Measurements from ENCODE around the gene LRRC8A.

LRRC8A gene

DNA sequence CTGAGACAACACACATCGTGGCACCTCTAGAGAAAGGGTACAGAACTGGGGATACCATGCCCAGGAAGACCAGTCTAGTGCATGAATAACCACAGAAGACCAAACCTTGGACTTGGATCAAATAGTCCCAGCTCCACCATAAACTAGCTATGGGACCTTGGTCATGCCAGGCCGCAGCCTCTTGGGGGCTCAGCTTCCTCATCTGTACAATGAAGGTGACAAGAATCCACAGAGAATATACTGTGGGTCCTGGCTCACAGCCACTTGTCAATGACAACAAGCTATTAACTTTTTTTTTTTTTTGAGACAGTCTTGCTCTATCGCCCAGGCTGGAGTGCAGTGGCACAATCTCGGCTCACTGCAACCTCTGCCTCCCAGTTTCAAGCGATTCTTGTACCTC is 4.1 kb upstream of the LRRC8A start:
- H3K27me3 ChIP-seq (ENCODE audit: control insufficient read depth, insufficient read depth, low read length), result no peaks in the 10 kb centered on the region
- no peak overlapping the region for H3K4me2 ChIP-seq (ENCODE audit: low read length)
- peaks cover 17% of the 10 kb centered on the region for H3K4me1 ChIP-seq (ENCODE audit: control insufficient read depth, insufficient read depth, low read length)
- no peak overlapping the region for H3K4me3 ChIP-seq (ENCODE audit: low read length)
- H3K36me3 ChIP-seq (ENCODE audit: insufficient read depth, low read length), result no peaks in the 10 kb centered on the region
- H3K9ac ChIP-seq (ENCODE audit: low read depth, low read length), result no peak overlapping the region
- H3K9me3 ChIP-seq (replicated peaks; ENCODE audit: low read length), result no peaks in the 10 kb centered on the region

DNA sequence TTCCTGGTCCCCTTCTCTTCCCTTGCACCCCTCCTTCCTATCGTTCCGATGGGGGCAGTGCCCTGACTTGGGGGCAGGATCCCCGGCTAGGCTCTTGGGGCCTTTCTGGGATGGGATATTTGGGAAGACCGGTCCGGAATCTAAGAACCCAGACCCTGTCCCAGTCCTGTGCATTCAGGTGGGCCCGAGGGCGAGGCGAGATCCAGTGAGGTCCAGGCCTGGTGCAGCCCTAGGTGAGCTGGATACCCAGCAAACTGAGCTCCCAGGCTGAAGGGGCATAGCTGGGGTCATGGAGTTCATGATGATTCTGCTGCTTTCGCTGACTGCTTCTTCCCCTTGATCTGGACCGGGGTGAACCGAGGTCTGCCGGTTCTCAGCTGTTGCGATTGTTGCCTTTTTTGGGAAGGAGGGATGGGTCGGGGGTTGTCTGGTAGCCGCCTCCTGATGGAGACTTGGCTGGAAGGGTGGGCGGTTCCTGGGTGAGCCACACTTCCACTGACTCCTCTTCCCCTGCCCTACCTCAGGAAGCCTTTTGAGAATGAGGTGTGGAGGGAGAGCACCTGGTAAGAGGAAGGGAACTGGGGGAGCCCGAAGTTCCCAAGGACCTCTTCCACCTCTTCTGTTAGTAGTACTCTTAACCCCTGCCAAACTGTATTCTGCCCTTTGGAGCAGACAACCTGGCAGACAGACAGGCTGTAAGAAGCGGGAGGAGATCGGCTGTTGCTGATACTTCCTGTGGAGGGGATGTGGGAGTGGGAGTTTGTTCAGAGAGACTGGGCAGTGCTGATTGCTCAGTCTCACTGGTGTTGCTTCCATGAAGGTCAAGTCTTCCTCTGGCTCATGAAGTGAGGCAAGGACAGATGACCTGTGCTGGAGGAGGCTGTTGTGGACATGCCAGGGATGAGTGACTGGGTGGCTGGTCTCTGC is 1.0 kb downstream of the LRRC8A start:
- Histone ChIP-seq H3K27me3 (ENCODE audit: control insufficient read depth, insufficient read depth, low read length) (no peaks in the 10 kb centered on the region), H3K4me2 (ENCODE audit: low read length) (peak overlapping the region; percentile 92), H3K9ac (ENCODE audit: low read depth, low read length) (peak overlapping the region; percentile 87), H3K36me3 (ENCODE audit: insufficient read depth, low read length) (peaks cover 31% of the 10 kb centered on the region), H3K4me3 (ENCODE audit: low read length) (peak overlapping the region; percentile 96), H3K4me1 (ENCODE audit: control insufficient read depth, insufficient read depth, low read length) (peaks cover 46% of the 10 kb centered on the region), H3K9me3 (replicated peaks; ENCODE audit: low read length) (no peaks in the 10 kb centered on the region)

DNA sequence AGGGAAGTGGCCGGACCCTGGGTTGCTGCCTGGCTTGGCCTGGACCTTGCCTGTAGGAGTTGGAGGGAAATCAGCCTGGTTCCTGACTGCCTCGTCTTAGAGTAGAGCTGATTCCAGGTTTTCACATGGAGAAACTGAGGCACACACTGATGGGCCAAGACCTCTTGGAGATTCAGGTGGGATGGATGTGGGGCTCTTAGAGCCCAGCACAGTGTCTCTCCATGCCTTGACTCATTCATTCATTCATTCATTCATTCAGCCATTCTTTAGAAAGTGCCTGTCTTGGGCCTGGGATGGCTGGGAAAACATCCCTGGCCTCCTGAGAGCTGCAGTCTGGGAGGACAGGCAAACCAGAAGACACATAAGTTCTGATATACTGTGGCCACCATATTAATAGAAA is 2.2 kb downstream of the LRRC8A start:
- Histone ChIP-seq H3K27me3 (ENCODE audit: control insufficient read depth, insufficient read depth, low read length) (no peaks in the 10 kb centered on the region), H3K9me3 (replicated peaks; ENCODE audit: low read length) (no peaks in the 10 kb centered on the region), H3K4me1 (ENCODE audit: control insufficient read depth, insufficient read depth, low read length) (peaks cover 52% of the 10 kb centered on the region), H3K9ac (ENCODE audit: low read depth, low read length) (peak overlapping the region; percentile 87), H3K36me3 (ENCODE audit: insufficient read depth, low read length) (peaks cover 42% of the 10 kb centered on the region), H3K4me3 (ENCODE audit: low read length) (peak overlapping the region; percentile 96), H3K4me2 (ENCODE audit: low read length) (peak overlapping the region; percentile 92)

DNA sequence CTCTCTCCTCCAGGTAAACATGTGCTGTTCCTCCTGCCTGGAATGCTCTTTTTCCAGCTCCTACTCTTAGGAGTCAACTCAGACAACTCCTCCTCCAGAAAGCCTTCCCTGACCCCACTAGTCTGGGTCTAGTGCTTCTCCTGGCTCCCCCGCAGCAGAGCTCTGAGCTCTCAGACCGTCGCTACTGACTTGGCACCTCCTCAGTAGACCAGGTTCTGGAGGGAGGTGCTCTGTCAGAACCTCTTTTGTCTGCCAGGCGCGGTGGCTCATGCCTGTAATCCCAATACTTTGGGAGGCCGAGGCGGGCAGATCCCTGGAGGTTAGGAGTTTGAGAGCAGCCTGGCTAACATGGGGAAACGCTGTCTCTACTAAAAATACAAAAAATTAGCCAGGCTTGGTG is 3.4 kb downstream of the LRRC8A start:
- Histone ChIP-seq H3K4me1 (ENCODE audit: control insufficient read depth, insufficient read depth, low read length) (peaks cover 57% of the 10 kb centered on the region), H3K36me3 (ENCODE audit: insufficient read depth, low read length) (peaks cover 48% of the 10 kb centered on the region), H3K27me3 (ENCODE audit: control insufficient read depth, insufficient read depth, low read length) (no peaks in the 10 kb centered on the region), H3K4me3 (ENCODE audit: low read length) (no peak overlapping the region), H3K4me2 (ENCODE audit: low read length) (peak overlapping the region; percentile 38), H3K9me3 (replicated peaks; ENCODE audit: low read length) (no peaks in the 10 kb centered on the region), H3K9ac (ENCODE audit: low read depth, low read length) (no peak overlapping the region)

DNA sequence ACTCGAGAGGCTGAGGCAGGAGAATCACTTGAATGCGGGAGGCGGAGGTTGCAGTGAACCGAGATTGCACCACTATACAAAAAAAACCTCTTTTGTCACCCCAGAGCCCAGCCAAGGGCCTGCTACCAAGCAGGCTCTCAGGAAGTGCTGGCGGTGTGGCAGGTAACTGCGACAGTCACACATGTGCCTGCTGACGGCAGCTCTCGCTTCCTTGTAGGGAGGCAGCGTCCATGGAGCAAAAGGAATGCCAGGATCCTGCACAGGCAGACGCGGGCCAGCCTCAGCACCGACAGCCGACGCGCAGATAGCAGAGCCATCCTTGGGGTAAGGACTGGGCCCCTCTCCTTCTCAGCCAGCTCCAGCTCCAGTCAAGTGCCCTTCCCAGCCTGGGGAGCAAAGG is 3.9 kb downstream of the LRRC8A start:
- H3K4me1 ChIP-seq (ENCODE audit: control insufficient read depth, insufficient read depth, low read length), result peaks cover 58% of the 10 kb centered on the region

DNA sequence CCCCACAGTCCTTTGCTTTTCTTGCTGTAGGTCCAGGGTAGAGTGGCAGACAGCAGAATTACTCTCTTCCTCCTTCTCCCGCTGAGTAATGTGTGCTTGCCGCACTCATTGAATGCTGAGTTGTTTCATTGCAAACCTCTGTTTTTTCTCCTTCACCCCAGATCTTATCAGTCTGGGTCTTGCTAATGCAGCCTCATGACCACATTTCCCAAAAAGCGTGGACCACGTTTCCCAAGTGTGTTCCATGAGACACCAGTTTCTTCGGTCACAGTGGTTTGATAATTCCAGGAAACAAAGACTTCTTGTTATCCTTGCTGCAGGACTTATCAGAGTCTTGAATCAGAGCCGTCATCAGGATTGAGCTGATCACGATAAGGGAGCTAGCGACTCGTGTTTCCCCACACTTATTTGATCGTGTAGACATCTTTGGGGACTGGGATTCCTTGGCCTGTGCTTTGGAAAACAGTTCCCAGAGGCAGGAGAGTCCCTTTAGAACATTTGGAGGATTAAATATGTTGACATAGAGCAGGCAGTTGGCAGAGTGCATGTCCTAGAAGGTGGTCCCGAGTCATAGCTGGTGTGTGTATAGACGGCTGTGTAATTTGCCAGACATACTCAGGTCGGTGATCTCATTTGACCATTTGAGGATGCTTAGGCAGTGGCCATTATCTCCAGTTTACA is 4.4 kb downstream of the LRRC8A start:
- Histone ChIP-seq H3K27me3 (ENCODE audit: control insufficient read depth, insufficient read depth, low read length) (no peaks in the 10 kb centered on the region), H3K4me3 (ENCODE audit: low read length) (no peak overlapping the region), H3K9me3 (replicated peaks; ENCODE audit: low read length) (no peaks in the 10 kb centered on the region), H3K4me2 (ENCODE audit: low read length) (no peak overlapping the region), H3K4me1 (ENCODE audit: control insufficient read depth, insufficient read depth, low read length) (peaks cover 60% of the 10 kb centered on the region), H3K36me3 (ENCODE audit: insufficient read depth, low read length) (peaks cover 53% of the 10 kb centered on the region), H3K9ac (ENCODE audit: low read depth, low read length) (no peak overlapping the region)

More for the DNA sequence above, 3.9 kb downstream of the LRRC8A start:
- Histone ChIP-seq H3K36me3 (ENCODE audit: insufficient read depth, low read length) (peaks cover 52% of the 10 kb centered on the region), H3K4me2 (ENCODE audit: low read length) (no peak overlapping the region), H3K9me3 (replicated peaks; ENCODE audit: low read length) (no peaks in the 10 kb centered on the region), H3K27me3 (ENCODE audit: control insufficient read depth, insufficient read depth, low read length) (no peaks in the 10 kb centered on the region), H3K9ac (ENCODE audit: low read depth, low read length) (no peak overlapping the region), H3K4me3 (ENCODE audit: low read length) (no peak overlapping the region)

DNA sequence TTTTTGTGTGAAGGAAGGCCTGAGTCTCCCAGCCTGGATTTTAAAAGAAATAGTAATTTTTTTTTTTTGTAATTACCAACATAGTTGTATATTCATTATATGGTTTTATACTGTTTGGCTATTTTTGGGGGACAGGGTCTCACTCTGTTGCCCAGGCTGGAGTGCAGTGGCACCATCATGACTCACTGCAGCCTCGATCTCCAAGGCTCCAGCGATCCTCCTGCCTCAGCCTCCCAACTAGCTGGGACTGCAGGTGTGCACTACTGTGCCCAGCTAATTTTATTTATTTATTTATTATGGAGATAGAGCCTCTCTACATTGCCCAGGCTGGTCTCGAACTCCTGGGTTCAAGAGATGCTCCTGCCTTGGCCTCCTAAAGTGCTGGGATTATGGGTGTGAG is 5.1 kb downstream of the LRRC8A start:
- H3K9ac ChIP-seq (ENCODE audit: low read depth, low read length), result no peak overlapping the region
- no peaks in the 10 kb centered on the region for H3K9me3 ChIP-seq (replicated peaks; ENCODE audit: low read length)
- no peak overlapping the region for H3K4me3 ChIP-seq (ENCODE audit: low read length)
- peaks cover 60% of the 10 kb centered on the region for H3K36me3 ChIP-seq (ENCODE audit: insufficient read depth, low read length)
- H3K4me2 ChIP-seq (ENCODE audit: low read length), result no peak overlapping the region
- H3K4me1 ChIP-seq (ENCODE audit: control insufficient read depth, insufficient read depth, low read length), result peaks cover 67% of the 10 kb centered on the region
- no peaks in the 10 kb centered on the region for H3K27me3 ChIP-seq (ENCODE audit: control insufficient read depth, insufficient read depth, low read length)

DNA sequence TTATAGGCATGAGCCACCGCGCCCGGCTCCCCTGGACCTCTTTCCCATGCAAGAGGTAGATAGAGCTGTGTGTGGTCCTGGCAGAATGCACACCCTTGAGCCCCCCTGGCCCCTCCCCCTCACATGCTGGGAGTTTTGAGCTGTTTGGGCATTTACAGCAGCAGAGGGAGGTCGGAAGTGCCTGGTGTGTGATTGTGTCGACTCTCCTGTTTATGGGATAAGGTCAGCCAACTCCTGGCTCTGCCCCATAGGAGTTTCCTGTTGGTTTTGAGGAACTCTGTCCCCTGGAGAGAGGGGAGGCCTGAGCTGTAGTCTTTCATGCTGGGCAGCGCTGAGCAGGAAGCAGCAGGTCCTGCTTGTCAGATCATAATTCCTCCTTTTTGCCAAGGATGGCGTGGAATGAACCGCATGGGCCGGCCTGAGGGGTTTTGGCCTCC is 6.0 kb downstream of the LRRC8A start:
- H3K36me3 ChIP-seq (ENCODE audit: insufficient read depth, low read length), result peaks cover 64% of the 10 kb centered on the region
- no peak overlapping the region for H3K4me3 ChIP-seq (ENCODE audit: low read length)
- peak overlapping the region; percentile 32 for H3K4me2 ChIP-seq (ENCODE audit: low read length)
- no peaks in the 10 kb centered on the region for H3K9me3 ChIP-seq (replicated peaks; ENCODE audit: low read length)
- H3K9ac ChIP-seq (ENCODE audit: low read depth, low read length), result no peak overlapping the region
- no peaks in the 10 kb centered on the region for H3K27me3 ChIP-seq (ENCODE audit: control insufficient read depth, insufficient read depth, low read length)
- peaks cover 75% of the 10 kb centered on the region for H3K4me1 ChIP-seq (ENCODE audit: control insufficient read depth, insufficient read depth, low read length)

DNA sequence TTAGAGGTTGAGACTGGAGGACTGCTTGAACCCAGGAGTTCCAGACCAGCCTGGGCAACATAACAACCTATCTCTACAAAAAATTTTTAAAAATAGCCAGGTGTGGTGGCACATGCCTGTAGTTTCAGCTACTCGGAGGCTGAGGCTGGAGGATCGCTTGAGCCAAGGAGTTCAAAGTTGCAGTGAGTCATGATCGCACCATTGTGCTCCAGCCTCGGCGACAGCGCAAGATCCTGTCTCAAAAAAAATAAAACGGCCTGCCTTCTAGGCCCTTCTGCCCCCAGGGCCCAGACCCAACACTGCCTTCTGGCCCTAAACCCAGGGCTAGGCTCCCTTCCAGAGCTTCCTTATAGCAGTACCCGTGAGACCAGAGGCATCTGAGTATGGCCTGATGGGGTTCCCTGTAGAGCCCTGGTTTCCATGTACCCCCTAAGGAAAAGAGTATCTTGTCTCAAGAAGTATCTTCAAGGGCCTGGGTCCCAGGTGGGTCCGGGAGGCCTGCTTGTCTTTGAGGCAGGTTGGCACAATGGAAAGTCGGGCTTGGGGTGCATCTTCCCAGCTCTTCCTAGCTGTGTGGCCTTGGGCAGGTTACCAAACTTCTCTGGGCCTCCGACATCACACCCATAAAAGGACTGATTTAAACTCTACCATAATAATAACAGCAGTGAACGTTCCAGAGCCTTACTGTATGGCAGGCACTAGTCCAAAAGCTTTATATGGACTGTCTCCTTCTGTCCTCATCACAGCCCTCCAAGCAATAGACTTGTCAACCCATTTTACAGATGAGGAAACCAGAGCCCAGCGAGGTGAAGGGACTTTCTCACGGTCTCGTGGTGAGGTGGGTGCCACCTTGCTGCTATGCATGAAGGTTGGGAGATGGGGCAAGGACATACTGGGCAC is 9.6 kb downstream of the LRRC8A start:
- H3K4me3 ChIP-seq (ENCODE audit: low read length), result peak overlapping the region; percentile 50
- no peaks in the 10 kb centered on the region for H3K9me3 ChIP-seq (replicated peaks; ENCODE audit: low read length)
- peaks cover 68% of the 10 kb centered on the region for H3K36me3 ChIP-seq (ENCODE audit: insufficient read depth, low read length)
- no peaks in the 10 kb centered on the region for H3K27me3 ChIP-seq (ENCODE audit: control insufficient read depth, insufficient read depth, low read length)
- no peak overlapping the region for H3K9ac ChIP-seq (ENCODE audit: low read depth, low read length)
- peak overlapping the region; percentile 64 for H3K4me2 ChIP-seq (ENCODE audit: low read length)
- H3K4me1 ChIP-seq (ENCODE audit: control insufficient read depth, insufficient read depth, low read length), result peaks cover 51% of the 10 kb centered on the region

DNA sequence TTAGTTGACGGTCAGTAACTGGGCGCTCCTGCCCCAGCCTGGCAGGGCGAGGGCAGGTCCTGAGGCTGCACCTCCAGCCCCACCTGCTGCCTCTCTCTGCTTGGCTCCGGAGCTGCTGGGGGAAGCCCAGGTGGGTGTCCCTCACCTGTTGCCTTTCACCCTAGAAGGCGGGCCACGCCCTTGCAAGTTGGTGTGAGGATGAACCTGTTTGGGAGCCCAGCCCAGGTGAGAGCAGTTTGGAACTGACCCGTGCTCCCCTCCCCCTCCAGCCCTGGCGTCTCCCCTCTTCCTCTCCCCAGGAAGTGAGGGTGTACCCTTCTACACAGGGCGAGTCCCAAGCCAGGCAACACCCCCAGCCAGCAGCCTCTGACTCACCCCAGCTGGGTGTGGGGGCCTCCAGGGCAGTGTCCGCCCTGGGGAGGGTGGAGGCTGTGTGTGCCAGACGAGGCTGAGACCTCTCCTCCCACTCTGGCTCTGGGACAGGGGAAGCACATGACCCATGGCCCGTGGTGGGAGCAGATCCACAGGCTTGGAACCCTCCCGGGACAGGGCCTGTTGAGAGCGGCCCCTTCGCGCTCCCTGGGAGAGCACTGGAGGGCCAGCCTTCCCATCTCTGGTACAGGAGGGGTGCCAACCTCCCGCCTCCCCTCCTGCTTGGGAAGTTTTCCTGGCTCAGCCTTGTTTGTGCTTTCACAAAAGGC is 10.4 kb downstream of the LRRC8A start:
- Histone ChIP-seq H3K4me1 (ENCODE audit: control insufficient read depth, insufficient read depth, low read length) (peaks cover 46% of the 10 kb centered on the region), H3K4me3 (ENCODE audit: low read length) (peak overlapping the region; percentile 50), H3K27me3 (ENCODE audit: control insufficient read depth, insufficient read depth, low read length) (no peaks in the 10 kb centered on the region), H3K4me2 (ENCODE audit: low read length) (peak overlapping the region; percentile 64), H3K36me3 (ENCODE audit: insufficient read depth, low read length) (peaks cover 66% of the 10 kb centered on the region), H3K9ac (ENCODE audit: low read depth, low read length) (peak overlapping the region; percentile 75), H3K9me3 (replicated peaks; ENCODE audit: low read length) (no peaks in the 10 kb centered on the region)

All from skeletal muscle satellite cell (primary cell).